GM12891 (cell line): Measurements from ENCODE around the gene GAS2.
A peak's percentile ranks its signal among the peaks of the same experiment; 100 is the strongest.

ENCODE experiments used
- DNase-seq: peaks from one replicate; pipeline ENCODE4 v3.0.0; 2011; ENCODE audit warnings: low spot score; ENCODE audit not compliant: insufficient read length
- FAIRE-seq: peaks from 2 replicates; lab custom pipeline; 2011; peaks lifted over from hg19 to GRCh38; lab: Jason Lieb, UNC
- PAX5 ChIP-seq: IDR thresholded peaks from 2 replicates; pipeline ENCODE4 v1.6.1; 2011; ENCODE audit warnings: low read length, moderate library complexity, mild to moderate bottlenecking; ENCODE audit not compliant: insufficient read depth, severe bottlenecking
- POLR2A ChIP-seq: IDR thresholded peaks from 2 replicates; pipeline ENCODE4 v1.6.1; 2011; ENCODE audit warnings: low read depth, low read length, control low read depth
- POLR2AphosphoS5 ChIP-seq: IDR thresholded peaks from 2 replicates; pipeline ENCODE4 v1.6.1; 2011; ENCODE audit warnings: low read depth, low read length, control low read depth
- POU2F2 ChIP-seq: IDR thresholded peaks from 2 replicates; pipeline ENCODE4 v1.6.1; 2011; ENCODE audit warnings: low read depth, mild to moderate bottlenecking, control low read depth, low read length, moderate library complexity
- SPI1 ChIP-seq: IDR thresholded peaks from 2 replicates; pipeline ENCODE4 v1.6.1; 2011; ENCODE audit warnings: low read depth, low read length, control low read depth
- TAF1 ChIP-seq: IDR thresholded peaks from 2 replicates; pipeline ENCODE4 v1.6.1; 2011; ENCODE audit warnings: low read depth, low read length, control low read depth

The GAS2 gene

DNA sequence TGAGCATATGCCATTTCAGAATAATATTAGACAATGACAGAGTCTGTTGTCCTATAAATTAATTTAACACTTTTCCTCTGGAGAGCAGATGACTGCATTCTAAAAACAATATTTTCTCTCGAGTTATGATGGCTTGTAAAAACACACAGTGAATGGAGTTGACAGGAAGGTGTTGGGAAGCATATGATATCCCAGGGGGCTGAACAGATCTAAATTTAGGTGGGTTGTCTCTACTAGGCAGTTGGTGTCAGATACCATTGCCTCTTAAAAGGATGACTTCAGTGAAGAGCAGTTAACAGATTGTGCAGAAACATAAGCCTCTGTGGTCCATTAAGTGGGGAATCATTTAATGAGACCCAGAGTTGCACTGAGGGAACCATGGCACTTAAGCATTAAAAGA, 132.5 kb downstream of the GAS2 start:
- FAIRE-seq = no peak
- DNase-seq = no peak

DNA sequence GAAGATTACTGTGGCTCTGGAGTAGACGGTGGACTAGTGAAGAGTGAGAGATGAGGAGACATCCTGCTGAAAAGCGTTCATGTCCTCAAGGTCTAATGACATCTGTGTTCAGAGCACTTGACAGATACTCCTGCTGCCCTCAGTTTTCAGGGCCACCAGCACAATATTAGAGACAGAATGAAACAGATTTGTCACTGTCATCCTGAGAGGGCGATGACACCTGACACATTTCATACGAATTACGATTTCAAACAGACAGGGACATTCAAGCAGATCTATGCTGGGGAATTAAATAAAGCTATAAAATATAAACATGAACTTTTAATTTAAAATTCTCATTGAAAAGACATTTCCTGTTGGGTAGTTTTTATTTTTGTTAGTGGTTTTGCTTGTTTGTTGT, 134.1 kb downstream of the GAS2 start:
- FAIRE-seq = no peak
- no peak for DNase-seq
- TF ChIP-seq PAX5 (no peak), POLR2AphosphoS5 (no peak)

More for the DNA sequence above, 132.5 kb downstream of the GAS2 start:
- no peak for TF ChIP-seq TAF1
- no peak for TF ChIP-seq POLR2A
- no peak for TF ChIP-seq SPI1
- TF ChIP-seq POU2F2 = no peak
- TF ChIP-seq POLR2AphosphoS5 = no peak
- no peak for TF ChIP-seq PAX5

DNA sequence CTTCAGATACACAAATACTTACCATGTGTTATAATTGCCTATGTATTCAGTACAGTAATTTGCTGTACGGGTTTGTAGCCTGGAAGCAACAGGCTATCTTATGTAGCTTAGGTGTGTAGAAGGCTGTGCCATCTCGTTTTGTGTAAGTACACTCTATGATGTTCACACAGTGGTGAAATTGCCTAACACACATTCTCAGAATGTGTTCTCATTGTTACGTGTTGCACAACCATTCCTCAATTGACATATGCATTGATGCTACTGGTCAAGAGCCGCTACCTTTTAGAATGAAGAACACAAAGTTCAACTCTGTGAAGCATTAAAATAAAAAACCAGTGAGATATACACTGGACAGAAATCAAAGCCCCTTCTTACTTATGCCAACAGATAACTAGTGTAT, 136.4 kb downstream of the GAS2 start:
- peak; percentile 5 for FAIRE-seq
- TF ChIP-seq TAF1 = no peak

DNA sequence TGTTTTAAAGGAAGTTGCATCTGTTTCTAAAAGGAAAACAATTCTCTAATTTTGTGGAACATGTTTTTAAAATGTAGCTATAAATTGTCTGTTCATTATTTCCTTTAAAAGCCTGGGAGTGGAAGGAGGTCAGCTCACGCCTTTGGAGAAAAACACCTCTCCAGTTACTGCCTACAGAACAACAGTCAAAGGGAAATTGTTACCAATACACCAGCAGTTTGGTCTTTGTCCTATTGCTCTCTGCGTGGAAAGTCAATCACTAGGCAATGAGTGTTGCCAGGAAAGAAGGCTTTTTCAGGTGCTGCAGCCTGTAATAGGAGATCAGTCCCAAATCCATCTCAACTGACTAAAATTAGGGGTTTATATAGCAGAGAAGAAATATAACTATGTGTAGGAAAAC, 141.0 kb downstream of the GAS2 start:
- FAIRE-seq = peak; percentile 64
- no peak for DNase-seq
- TF ChIP-seq POLR2A (no peak), POLR2AphosphoS5 (no peak), POU2F2 (no peak), TAF1 (no peak), PAX5 (no peak), SPI1 (no peak)

More for the DNA sequence above, 136.4 kb downstream of the GAS2 start:
- no peak for DNase-seq

DNA sequence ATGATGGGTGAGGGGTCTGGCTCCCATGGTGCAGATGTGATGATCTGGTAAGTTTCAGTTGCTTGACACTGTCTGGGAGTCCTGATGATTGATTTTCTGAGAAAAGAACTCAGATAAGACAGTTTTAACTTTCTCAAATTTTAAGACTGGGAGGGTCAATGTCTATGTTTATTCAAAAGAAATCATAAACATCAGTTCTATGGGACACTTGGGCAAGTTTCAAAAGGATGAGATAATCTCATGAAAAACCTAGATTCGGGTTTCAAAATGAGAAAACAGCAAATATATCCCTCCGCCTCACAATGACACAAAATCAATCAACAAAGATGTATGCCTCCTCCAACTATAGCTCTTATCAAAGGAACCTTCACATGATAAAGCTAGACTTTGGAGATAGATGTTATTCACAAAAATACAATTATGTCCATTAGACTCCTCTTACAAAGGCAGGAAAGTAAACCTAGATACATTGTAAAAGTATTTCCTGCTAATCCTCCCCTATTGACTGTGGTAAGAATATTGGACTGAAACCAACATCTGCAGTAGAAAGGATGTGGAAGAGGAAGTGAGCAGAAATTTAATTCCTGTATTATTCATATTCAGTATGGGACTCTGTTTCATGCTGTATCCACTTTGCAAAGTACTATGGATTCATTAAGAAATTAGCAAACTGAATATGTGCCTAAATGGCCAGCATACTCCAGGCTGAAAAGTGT, 141.6 kb downstream of the GAS2 start:
- DNase-seq (no peak), FAIRE-seq (peak; percentile 35)
- TF ChIP-seq SPI1 (peak; percentile 96), POU2F2 (no peak)

DNA sequence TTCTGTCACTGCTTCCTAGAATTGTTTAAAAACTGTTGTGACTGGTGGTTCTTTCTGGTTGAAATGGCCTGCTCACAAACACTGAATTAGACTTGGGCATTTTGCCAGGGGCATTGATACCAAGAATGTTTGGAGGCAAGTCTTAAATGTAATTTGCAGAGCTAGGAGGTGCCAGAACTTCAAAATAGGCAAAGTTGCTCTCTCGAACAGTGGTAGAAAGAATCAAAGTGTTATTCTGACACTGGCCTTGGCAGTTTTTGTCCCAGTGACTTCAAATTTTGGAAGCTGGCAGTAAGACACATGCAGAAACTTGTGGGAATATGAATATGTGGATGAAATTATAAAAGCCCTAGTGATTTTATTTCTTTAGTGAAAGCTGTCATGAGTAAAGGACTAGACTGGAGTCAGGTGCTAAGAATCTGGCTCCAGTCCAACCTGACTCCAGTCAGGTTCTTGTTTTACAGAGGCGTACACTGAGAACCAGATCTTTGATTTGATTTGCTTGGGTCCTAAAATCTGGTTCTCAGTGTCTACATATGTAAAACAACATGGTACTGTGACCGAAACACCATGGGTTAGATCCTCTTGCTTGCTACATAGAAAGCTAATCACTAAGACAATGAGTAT, 142.3 kb downstream of the GAS2 start:
- DNase-seq = no peak
- no peak for TF ChIP-seq POLR2A
- TF ChIP-seq TAF1 = no peak
- TF ChIP-seq POLR2AphosphoS5 = no peak
- TF ChIP-seq POU2F2 = no peak
- TF ChIP-seq PAX5 = no peak
- TF ChIP-seq SPI1 = no peak
- FAIRE-seq = no peak

DNA sequence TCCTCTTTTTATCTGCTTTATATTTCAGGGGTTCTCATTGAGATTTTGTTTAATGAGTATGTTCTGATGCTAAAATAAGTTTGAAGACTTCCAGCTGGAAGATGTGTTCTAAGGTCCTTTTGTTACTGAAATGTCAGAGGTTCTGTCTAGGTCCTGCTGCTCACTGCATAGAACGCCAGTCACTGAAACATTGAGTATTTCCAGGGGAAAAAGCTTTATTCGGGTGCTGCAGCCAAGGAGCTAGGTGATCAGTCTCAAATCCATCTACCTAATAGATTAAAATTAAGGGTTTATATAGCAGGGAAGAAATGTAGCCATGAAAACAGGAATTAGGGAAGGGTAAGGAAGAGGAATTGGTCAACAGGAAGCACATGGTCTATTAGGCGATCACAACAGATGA, 143.5 kb downstream of the GAS2 start:
- DNase-seq (no peak), FAIRE-seq (no peak)
- TF ChIP-seq SPI1 = no peak
- TF ChIP-seq TAF1 = no peak

DNA sequence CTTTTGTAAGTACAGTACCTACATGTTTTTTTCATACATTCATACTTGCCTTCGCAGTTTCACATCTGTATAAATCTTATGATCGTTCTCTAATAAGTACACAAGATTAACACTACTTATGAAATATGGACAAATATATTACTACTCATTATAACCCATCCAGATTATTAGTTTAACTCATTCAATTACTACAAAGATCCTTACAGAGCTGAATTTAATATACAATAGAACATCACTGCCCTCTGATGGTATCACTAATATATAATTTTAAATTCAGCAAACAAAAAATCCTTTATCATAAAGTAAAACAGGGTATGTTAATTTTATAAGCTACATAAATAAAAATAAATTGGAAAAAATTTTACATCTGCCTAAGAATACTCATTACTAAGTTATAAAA, 155.8 kb downstream of the GAS2 start:
- TF ChIP-seq POLR2A (no peak), PAX5 (no peak), POLR2AphosphoS5 (no peak), TAF1 (no peak), POU2F2 (no peak), SPI1 (no peak)
- no peak for FAIRE-seq
- no peak for DNase-seq

DNA sequence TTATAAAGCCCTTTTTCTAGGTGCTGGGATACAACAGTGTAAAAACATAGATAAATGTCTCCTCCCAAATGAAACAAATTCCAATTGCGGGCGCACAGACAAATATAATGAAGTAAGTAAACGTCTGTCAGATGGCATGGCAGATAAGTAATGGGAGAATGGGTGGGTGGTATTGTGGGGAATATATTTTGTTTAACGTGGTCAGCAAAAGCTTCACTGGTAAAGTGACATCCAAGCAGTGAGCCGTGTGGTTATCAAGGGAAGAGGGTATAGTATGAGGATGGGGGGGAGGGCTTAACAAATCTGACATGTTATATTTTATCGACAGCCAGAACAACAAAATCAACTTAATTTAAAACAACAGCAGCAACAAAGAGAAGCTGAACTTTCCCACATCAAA, 162.0 kb downstream of the GAS2 start:
- FAIRE-seq = no peak
- DNase-seq = no peak
- TF ChIP-seq POLR2AphosphoS5 (no peak), POU2F2 (no peak), TAF1 (no peak), PAX5 (no peak), POLR2A (no peak), SPI1 (no peak)

DNA sequence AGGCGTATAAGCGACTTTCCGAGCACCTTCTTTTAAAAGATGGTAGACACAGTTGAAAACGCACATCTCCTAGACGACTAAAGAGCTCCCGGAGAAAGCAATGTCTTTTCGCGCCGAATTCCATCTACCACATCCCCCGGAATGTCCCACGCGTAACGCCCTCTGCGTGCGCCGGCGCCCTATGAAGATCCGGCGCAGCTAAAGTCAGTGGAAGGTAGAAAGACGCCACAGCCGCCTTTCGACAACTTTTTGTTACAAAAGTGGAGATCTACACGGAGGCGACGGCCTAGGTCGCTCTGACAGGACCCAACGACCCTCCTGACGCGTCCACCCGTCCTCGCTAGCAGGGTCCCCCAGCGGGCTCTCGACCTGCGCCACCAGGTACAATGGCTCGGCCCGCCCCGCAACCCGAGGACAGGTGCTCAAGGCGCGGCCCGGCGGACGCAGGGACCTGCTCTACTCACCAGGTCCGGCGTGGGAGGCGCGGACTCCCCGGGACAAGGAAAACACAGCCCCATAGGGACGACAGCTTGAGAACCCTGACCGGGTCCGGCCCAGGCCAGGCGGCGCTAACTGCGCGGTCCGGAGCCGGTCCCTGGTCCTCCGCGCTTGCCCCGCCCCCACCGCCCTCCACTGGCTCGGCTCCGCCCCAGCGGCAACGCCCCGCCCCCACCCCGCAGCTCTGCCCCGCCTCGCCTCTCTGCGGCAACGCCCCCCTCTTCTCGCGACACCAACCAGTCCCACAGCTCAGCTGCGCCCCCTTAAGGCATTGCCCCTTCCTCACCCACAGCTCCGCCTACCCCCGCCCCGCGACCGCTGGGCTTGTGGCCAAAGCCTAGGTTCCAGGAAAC, 163.0 kb downstream of the GAS2 start, which contains the start of gene SVIP:
Gene SVIP, minus strand, starts transcription at position 571 of the 851 bp plus-strand sequence. Its CDS starts 53 bp downstream, at position 518.
- FAIRE-seq = peak; percentile 99
- DNase-seq = peak; percentile 68
- no peak for TF ChIP-seq PAX5
- 0 out of 2 replicates have a peak, but pooled peaks have one; percentile 1 for TF ChIP-seq SPI1
- TF ChIP-seq POU2F2 = no peak
- TF ChIP-seq TAF1 = 0 out of 2 replicates have a peak, but pooled peaks have one; percentile 20
- 0 out of 2 replicates have a peak, but pooled peaks have one; percentile 64 for TF ChIP-seq POLR2AphosphoS5
- peak; percentile 75 for TF ChIP-seq POLR2A

DNA sequence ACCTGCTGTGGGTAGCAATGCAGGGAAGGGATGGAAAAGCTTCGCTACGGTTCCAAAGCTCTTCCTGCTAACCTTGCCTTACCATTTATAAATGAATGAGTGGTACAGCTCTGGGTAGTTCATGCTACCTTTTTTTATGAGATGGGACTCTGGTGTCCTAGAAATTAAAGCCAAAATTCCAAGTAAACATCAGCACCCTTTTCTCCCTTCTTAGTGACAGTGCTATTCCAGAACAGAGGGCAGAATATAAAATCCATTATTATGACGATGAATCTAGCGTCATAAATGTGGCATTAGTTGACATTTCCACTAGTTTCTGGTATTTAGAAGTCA, 163.6 kb downstream of the GAS2 start:
- no peak for FAIRE-seq
- DNase-seq = no peak
- TF ChIP-seq SPI1 (no peak), PAX5 (no peak), POU2F2 (no peak), POLR2AphosphoS5 (no peak), TAF1 (no peak), POLR2A (no peak)
